GM21447 (cell line): ENCODE results near the gene ADAMTS5.

Experiments used
- ATAC-seq: cut with Tn5 transposase; IDR thresholded peaks from one replicate; pipeline ENCODE4 v1.9.1; 2021; ENCODE audit not compliant: unreplicated experiment

Gene ADAMTS5

GRCh38 chr21:26888931-26889330 lies 78.0 kb downstream of the ADAMTS5 start:
- no peak for ATAC-seq

- ATAC-seq = no peak
These were observed 78.6 kb downstream of the ADAMTS5 start for GRCh38 chr21:26888256-26888655.

GRCh38 chr21:26887251-26887650 lies 79.6 kb downstream of the ADAMTS5 start:
- ATAC-seq = no peak

- no peak for ATAC-seq
These were observed 82.5 kb downstream of the ADAMTS5 start for GRCh38 chr21:26884436-26884835.

- no peak for ATAC-seq
These were observed 83.1 kb downstream of the ADAMTS5 start for GRCh38 chr21:26883768-26884167.

GRCh38 chr21:26881504-26882228 lies 85.2 kb downstream of the ADAMTS5 start:
- no peak for ATAC-seq

- no peak for ATAC-seq
These were observed 89.9 kb downstream of the ADAMTS5 start for GRCh38 chr21:26877018-26877417.

GRCh38 chr21:26874347-26874746 lies 92.5 kb downstream of the ADAMTS5 start:
- no peak for ATAC-seq
